HepG2 (cell line): ENCODE results near the gene ACSL5. TPM values are rescaled to one million over a fixed set of nuclear protein-coding genes. Genes with fewer than 3 reads are reported as not detected.

ENCODE experiments used
- ATAC-seq: fragments of 200-7000 bp; cut with Tn5 transposase; 3 replicates; pipeline ENCODE4 v1.9.1; 2020; ENCODE audit warnings: mild to moderate bottlenecking, moderate library complexity
- BruUV-seq: library from RNA; stranded (reverse); fragments of 400-500 nt; replicated peaks from 2 replicates; lab custom pipeline; 2021; lab: Mats Ljungman, UMichigan
- CTCF ChIA-PET: fragments of 300-600 bp; formaldehyde crosslinking; extraction: SDS; loops from one replicate; lab custom pipeline; 2021; ENCODE audit warnings: low total read pairs, inconsistent platforms, low intra/inter-chr PET ratio; lab: Yijun Ruan, JAX
- POLR2A ChIA-PET: fragments of 350-600 bp; sonication (Branson Sonifier 250); formaldehyde crosslinking; loops from one replicate; lab custom pipeline; 2020; ENCODE audit warnings: antibody characterized with exemption, inconsistent platforms; lab: Yijun Ruan, JAX
- DNase-seq: peaks from one replicate; pipeline ENCODE4 v3.0.0-alpha.2; 2015; ENCODE audit warnings: low spot score
- FAIRE-seq: peaks from 3 replicates; lab custom pipeline; 2011; peaks lifted over from hg19 to GRCh38; lab: Jason Lieb, UNC
- H2AFZ ChIP-seq: one replicate; pipeline ENCODE4 v1.6.1; 2011; ENCODE audit warnings: low read length, inconsistent platforms
- H3K27ac ChIP-seq: fragments of 300-600 bp; 3 replicates; pipeline ENCODE4 v1.8.0; 2011; ENCODE audit warnings: mixed run types, mild to moderate bottlenecking, mixed read lengths, low read length, inconsistent platforms; ENCODE audit not compliant: insufficient read depth; ENCODE audit errors: extremely low read length
- H3K27me3 ChIP-seq, 2 experiments: fragments of 200-600 bp in 1 of 2; 2 replicates in 1 of 2; 3 replicates in 1 of 2; pipeline versions ENCODE4 v1.6.0 to v1.8.0; 2011; ENCODE audit warnings: low read length in 2 of 2, mild to moderate bottlenecking in 2 of 2, moderate library complexity in 2 of 2, inconsistent platforms in 1 of 2; ENCODE audit not compliant: insufficient read depth in 2 of 2, control insufficient read depth in 1 of 2
- H3K36me3 ChIP-seq, 2 experiments: fragments of 200-600 bp in 1 of 2; replicated peaks in 1 of 2; 2 replicates in 1 of 2; 3 replicates in 1 of 2; pipeline versions ENCODE4 v1.5.1 to v1.8.0; 2011; ENCODE audit warnings: low read length in 2 of 2, inconsistent platforms in 1 of 2; ENCODE audit not compliant: insufficient read depth in 2 of 2, control insufficient read depth in 1 of 2
- H3K4me1 ChIP-seq: 2 replicates; pipeline ENCODE4 v1.5.1; 2012; ENCODE audit warnings: low read length, inconsistent platforms; ENCODE audit not compliant: insufficient read depth
- H3K4me2 ChIP-seq: 2 replicates; pipeline ENCODE4 v1.6.0; 2011; ENCODE audit warnings: low read depth, low read length, inconsistent platforms
- H3K4me3 ChIP-seq, 3 experiments: fragments of 200-600 bp in 1 of 3; sonication (generic), shearing (Covaris generic) in 1 of 3; replicated peaks in 1 of 3; 2 replicates each; pipeline ENCODE4 v1.5.1; 2011 to 2016; ENCODE audit warnings: low read length in 3 of 3, inconsistent platforms in 2 of 3, low read depth in 2 of 3, mild to moderate bottlenecking in 2 of 3, control low read depth in 1 of 3, mixed read lengths in 1 of 3; ENCODE audit not compliant: insufficient read depth in 1 of 3
- H3K79me2 ChIP-seq: one replicate; pipeline ENCODE4 v1.6.1; 2011; ENCODE audit warnings: low read length, inconsistent platforms; ENCODE audit not compliant: insufficient read depth
- H3K9ac ChIP-seq: 2 replicates; pipeline ENCODE4 v1.6.0; 2011; ENCODE audit warnings: mild to moderate bottlenecking, low read depth, low read length, inconsistent platforms; ENCODE audit not compliant: insufficient read depth
- H3K9me3 ChIP-seq: 2 replicates; pipeline ENCODE4 v1.5.1; 2012; ENCODE audit warnings: mild to moderate bottlenecking, low read length
- H4K20me1 ChIP-seq: 2 replicates; pipeline ENCODE4 v1.6.0; 2011; ENCODE audit warnings: inconsistent platforms, mild to moderate bottlenecking, low read length, moderate library complexity; ENCODE audit not compliant: insufficient read depth
- HNRNPL ChIP-seq: fragments of 200-400 bp; formaldehyde crosslinking; IDR thresholded peaks from 2 replicates; pipeline ENCODE4 v1.6.1; 2017; ENCODE audit warnings: mild to moderate bottlenecking, low read depth, low read length
- KDM5A ChIP-seq: fragments of 200-600 bp; sonication (generic); IDR thresholded peaks from 2 replicates; pipeline ENCODE4 v1.7.0; 2018; ENCODE audit warnings: antibody characterized with exemption, mild to moderate bottlenecking, low read length, borderline replicate concordance
- MAFG ChIP-seq: sonication (generic); formaldehyde crosslinking; IDR thresholded peaks from 2 replicates; pipeline ENCODE4 v1.5.1; 2020; ENCODE audit warnings: mild to moderate bottlenecking, missing genetic modification reagents
- NCOA5 ChIP-seq: sonication (generic); formaldehyde crosslinking; IDR thresholded peaks from 2 replicates; pipeline ENCODE4 v1.4.0; 2020; ENCODE audit warnings: missing genetic modification reagents
- RAD21 ChIP-seq: fragments of 450-650 bp; formaldehyde crosslinking; IDR thresholded peaks from 2 replicates; pipeline ENCODE4 v1.5.0; 2020; ENCODE audit warnings: mild to moderate bottlenecking
- RFXAP ChIP-seq: sonication (generic); formaldehyde crosslinking; IDR thresholded peaks from 2 replicates; pipeline ENCODE4 v1.4.0; 2020; ENCODE audit warnings: missing genetic modification reagents, borderline replicate concordance
- SALL1 ChIP-seq: sonication (generic); formaldehyde crosslinking; IDR thresholded peaks from 2 replicates; pipeline ENCODE4 v1.8.0; 2022; ENCODE audit warnings: mild to moderate bottlenecking, missing genetic modification reagents
- SCMH1 ChIP-seq: sonication (generic); formaldehyde crosslinking; IDR thresholded peaks from 2 replicates; pipeline ENCODE4 v1.9.0; 2021; ENCODE audit warnings: missing genetic modification reagents, mild to moderate bottlenecking, borderline replicate concordance
- SMC3 ChIP-seq: IDR thresholded peaks from 2 replicates; pipeline ENCODE4 v1.6.1; 2011; ENCODE audit warnings: low read length, improper control_type of control experiment
- STAT5B ChIP-seq: sonication (generic); formaldehyde crosslinking; IDR thresholded peaks from 2 replicates; pipeline ENCODE4 v1.4.0; 2020; ENCODE audit warnings: missing genetic modification reagents
- ZNF264 ChIP-seq: sonication (generic); formaldehyde crosslinking; IDR thresholded peaks from 2 replicates; pipeline ENCODE4 v1.4.0; 2020; ENCODE audit warnings: missing genetic modification reagents
- ZNF282 ChIP-seq: fragments of 450-650 bp; IDR thresholded peaks from 2 replicates; pipeline ENCODE4 v1.6.1; 2018; ENCODE audit not compliant: partially characterized antibody
- ZNF296 ChIP-seq: sonication (generic); formaldehyde crosslinking; conservative IDR thresholded peaks from 2 replicates; pipeline ENCODE4 v1.5.0; 2020; ENCODE audit warnings: mild to moderate bottlenecking, missing genetic modification reagents
- WGBS: methylation state at CpG from one replicate; pipeline ENCODE4 v1.1.6; 2017; ENCODE audit warnings: low lambda C conversion rate; 5-methylcytosine and 5-hydroxymethylcytosine counted together
- in situ Hi-C: cut with HindIII; loops from 2 replicates; pipeline ENCODE4 v1.10.0; 2017; ENCODE audit warnings: low pct_unique_long_range_greater_than_20kb; ENCODE audit not compliant: extremely low pct_ligation_motif_present
- intact Hi-C: fragments of 100-400 bp; cut with micrococcal nuclease; formaldehyde crosslinking; loops from one replicate; pipeline ENCODE4 v1.10.0; 2022; ENCODE audit not compliant: unreplicated experiment
- polyA plus RNA-seq, 8 experiments: library from polyadenylated mRNA; depleted of rRNA in 3 of 8; stranded (reverse) in 7 of 8; unstranded in 1 of 8; fragments of >200 nt; fragmentation: Illumina TruSeq in 4 of 8; extraction: Trizol in 4 of 8; gene quantifications; 2 replicates each; pipeline versions ENCODE4 v1.2.1 to v1.2.3, GENCODE V29; 2011 to 2016; ENCODE audit warnings: low read depth in 4 of 8, missing spikeins in 1 of 8, mixed read lengths in 1 of 8; ENCODE audit not compliant: insufficient read depth in 1 of 8
- total RNA-seq, 5 experiments: library from RNA; depleted of rRNA; stranded (reverse); fragments of >200 nt; fragmentation: Illumina TruSeq; extraction: Trizol; gene quantifications; 2 replicates each; pipeline ENCODE4 v1.2.3, GENCODE V29; 2016; ENCODE audit warnings: low read depth in 1 of 5
- TF ChIP-seq, protein P1 (sequence below): sonication (generic); formaldehyde crosslinking; IDR thresholded peaks from 2 replicates; pipeline ENCODE4 v1.5.0; 2020; ENCODE audit warnings: mild to moderate bottlenecking, missing genetic modification reagents, moderate library complexity
- TF ChIP-seq, protein P2 (sequence below): sonication (generic); formaldehyde crosslinking; conservative IDR thresholded peaks from 2 replicates; pipeline ENCODE4 v1.8.0; 2022; ENCODE audit warnings: missing genetic modification reagents
- TF ChIP-seq, protein P3 (sequence below): sonication (generic); formaldehyde crosslinking; IDR thresholded peaks from 2 replicates; pipeline ENCODE4 v1.5.1; 2020; ENCODE audit warnings: missing genetic modification reagents, mild to moderate bottlenecking, borderline replicate concordance

ACSL5 gene
- total and polyA plus RNA-seq, 2 of the 13 experiments (the other 11 are each of a cell fraction or from before 2014, with no cell fraction given): 56.4 to 82.5 TPM

DNA sequence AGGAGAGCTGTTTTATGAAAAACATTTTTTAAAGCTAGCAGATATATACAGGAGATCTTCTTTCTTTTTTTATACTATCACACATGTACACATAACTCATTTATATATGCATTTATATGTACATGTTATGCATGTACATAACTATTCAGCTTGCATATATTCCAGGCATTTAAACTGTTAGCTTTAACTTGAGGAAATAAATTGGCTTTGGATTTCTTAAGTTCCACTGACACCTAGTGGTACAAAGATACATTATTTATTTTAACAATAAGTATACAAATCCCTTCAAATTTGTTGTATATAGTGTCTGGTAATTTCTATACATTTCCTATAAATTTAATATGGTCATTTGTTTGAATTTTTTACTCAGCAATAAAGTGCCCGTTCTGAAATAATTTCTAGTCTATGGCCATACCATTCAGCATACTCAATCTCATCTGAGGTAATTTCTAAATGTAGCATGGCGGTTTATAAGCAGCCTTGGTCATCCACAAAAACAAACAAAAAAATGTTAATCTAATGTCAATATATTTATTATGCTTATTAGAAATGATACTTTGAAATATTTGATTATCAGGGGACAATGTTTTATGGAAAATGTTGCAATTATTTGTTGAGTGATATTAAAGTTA, 61.2 kb downstream of the ACSL5 start (continued):
- TF ChIP-seq, protein P1, sequence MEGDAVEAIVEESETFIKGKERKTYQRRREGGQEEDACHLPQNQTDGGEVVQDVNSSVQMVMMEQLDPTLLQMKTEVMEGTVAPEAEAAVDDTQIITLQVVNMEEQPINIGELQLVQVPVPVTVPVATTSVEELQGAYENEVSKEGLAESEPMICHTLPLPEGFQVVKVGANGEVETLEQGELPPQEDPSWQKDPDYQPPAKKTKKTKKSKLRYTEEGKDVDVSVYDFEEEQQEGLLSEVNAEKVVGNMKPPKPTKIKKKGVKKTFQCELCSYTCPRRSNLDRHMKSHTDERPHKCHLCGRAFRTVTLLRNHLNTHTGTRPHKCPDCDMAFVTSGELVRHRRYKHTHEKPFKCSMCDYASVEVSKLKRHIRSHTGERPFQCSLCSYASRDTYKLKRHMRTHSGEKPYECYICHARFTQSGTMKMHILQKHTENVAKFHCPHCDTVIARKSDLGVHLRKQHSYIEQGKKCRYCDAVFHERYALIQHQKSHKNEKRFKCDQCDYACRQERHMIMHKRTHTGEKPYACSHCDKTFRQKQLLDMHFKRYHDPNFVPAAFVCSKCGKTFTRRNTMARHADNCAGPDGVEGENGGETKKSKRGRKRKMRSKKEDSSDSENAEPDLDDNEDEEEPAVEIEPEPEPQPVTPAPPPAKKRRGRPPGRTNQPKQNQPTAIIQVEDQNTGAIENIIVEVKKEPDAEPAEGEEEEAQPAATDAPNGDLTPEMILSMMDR (CRISPR knock-in tag): peak; percentile 59
- TF ChIP-seq RAD21 (CRISPR knock-in tag) (peak; percentile 44; the same call in 1 of the 2 replicates), SMC3 (peak; percentile 54; the same call in 1 of the 2 replicates), KDM5A (0 out of 2 replicates have a peak, but pooled peaks have one; percentile 40)
- TF ChIP-seq, protein P2, sequence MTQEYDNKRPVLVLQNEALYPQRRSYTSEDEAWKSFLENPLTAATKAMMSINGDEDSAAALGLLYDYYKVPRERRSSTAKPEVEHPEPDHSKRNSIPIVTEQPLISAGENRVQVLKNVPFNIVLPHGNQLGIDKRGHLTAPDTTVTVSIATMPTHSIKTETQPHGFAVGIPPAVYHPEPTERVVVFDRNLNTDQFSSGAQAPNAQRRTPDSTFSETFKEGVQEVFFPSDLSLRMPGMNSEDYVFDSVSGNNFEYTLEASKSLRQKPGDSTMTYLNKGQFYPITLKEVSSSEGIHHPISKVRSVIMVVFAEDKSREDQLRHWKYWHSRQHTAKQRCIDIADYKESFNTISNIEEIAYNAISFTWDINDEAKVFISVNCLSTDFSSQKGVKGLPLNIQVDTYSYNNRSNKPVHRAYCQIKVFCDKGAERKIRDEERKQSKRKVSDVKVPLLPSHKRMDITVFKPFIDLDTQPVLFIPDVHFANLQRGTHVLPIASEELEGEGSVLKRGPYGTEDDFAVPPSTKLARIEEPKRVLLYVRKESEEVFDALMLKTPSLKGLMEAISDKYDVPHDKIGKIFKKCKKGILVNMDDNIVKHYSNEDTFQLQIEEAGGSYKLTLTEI: no peak

DNA sequence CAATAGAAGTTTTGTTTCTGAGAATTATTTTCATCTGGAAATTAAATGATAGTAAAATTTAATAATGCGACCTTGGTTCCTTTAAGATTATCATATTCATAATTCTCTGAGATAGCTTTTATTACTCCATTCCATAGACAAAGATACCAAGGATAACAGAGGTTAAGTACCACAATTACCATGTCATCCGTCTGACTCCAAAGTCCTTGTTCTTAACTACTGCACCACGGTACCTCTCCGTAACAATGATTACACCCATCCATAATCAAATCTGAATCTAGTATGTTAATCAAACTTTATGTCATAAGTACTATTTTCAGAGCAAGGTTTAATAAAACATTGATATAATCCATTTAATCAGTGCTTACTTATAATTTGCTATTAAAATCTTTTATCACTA, 64.4 kb downstream of the ACSL5 start:
- 96% methylated on average over 4 of the region's 4 CpGs for WGBS
- in situ Hi-C loops (loop anchor here (25.0 kb wide), 2 partner anchors 101 to 301 kb away; no protein-coding TSS in a partner anchor), intact Hi-C loops (loop anchor here (5.0 kb wide), 1 partner anchor 276 kb away; no protein-coding TSS in a partner anchor)
- Histone ChIP-seq H3K79me2 (no peaks in the 10 kb centered on the region), H3K4me1 (no peaks in the 10 kb centered on the region), H3K4me3 (no peak overlapping the region), H3K27me3 (no peaks in the 10 kb centered on the region), H3K4me2 (no peak overlapping the region), H2AFZ (no peak overlapping the region), H3K27ac (no peak overlapping the region), H3K36me3 (peaks cover 12 to 53% of the 10 kb centered on the region in 2 experiments), H3K9me3 (no peaks in the 10 kb centered on the region), H3K9ac (no peak overlapping the region), H4K20me1 (no peaks in the 10 kb centered on the region; the same call in 1 of the 2 replicates)
- no TSS peak for BruUV-seq
- no peak for FAIRE-seq
- POLR2A ChIA-PET: no interaction called here
- no peak for DNase-seq
- CTCF ChIA-PET: no interaction called here
- no peak for ATAC-seq
- TF ChIP-seq STAT5B (no peak), MAFG (CRISPR knock-in tag) (no peak), NCOA5 (CRISPR knock-in tag) (no peak), HNRNPL (no peak), ZNF296 (CRISPR knock-in tag) (no peak), RFXAP (CRISPR knock-in tag) (no peak), SCMH1 (CRISPR knock-in tag) (no peak), SALL1 (CRISPR knock-in tag) (no peak), ZNF282 (no peak), ZNF264 (no peak)
- TF ChIP-seq, protein P3, sequence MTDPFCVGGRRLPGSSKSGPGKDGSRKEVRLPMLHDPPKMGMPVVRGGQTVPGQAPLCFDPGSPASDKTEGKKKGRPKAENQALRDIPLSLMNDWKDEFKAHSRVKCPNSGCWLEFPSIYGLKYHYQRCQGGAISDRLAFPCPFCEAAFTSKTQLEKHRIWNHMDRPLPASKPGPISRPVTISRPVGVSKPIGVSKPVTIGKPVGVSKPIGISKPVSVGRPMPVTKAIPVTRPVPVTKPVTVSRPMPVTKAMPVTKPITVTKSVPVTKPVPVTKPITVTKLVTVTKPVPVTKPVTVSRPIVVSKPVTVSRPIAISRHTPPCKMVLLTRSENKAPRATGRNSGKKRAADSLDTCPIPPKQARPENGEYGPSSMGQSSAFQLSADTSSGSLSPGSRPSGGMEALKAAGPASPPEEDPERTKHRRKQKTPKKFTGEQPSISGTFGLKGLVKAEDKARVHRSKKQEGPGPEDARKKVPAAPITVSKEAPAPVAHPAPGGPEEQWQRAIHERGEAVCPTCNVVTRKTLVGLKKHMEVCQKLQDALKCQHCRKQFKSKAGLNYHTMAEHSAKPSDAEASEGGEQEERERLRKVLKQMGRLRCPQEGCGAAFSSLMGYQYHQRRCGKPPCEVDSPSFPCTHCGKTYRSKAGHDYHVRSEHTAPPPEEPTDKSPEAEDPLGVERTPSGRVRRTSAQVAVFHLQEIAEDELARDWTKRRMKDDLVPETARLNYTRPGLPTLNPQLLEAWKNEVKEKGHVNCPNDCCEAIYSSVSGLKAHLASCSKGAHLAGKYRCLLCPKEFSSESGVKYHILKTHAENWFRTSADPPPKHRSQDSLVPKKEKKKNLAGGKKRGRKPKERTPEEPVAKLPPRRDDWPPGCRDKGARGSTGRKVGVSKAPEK (CRISPR knock-in tag): no peak
